ENCODE data around the gene ARPC1B. TPM values are rescaled to one million over a fixed set of nuclear protein-coding genes. Genes with fewer than 3 reads are reported as not detected.
A peak's percentile ranks its signal among the peaks of the same experiment; 100 is the strongest.

Gene ARPC1B
- total and polyA plus RNA-seq, 2 donors (not counting 1 experiment from before 2014, with no cell fraction given): 245 to 394 TPM

DNA sequence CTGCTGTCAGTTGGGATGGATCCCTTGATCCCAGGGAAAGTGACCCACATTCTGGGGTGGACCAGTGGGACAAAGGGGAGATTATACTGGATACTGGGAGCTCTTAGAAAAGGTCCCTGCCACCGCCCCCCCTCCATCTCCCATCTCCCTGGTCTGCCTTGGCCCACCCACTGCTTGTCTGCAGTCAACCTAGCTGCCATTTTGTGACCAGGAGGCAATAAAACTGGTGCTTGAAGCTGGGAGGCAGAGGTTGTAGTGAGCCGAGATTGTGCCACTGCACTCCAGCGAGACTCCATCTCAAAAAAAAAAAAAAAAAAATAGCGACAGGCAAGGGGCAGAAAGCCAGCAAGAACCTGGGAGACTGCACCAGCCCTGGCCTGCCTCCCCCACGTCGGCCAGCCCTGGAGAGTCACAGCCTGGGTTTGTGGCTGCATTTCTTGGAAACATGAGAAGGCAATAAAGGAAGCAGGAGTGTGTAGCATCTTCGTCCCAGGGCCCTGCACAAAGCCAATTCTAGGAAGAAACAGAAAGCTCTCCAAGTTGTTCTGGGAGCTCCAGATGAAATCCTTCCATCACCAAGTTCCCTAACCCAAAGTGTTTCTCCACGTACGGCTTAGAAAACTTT is 4.7 kb upstream of the ARPC1B start:
- Histone ChIP-seq H3K4me2 (ENCODE audit: extremely low read depth, insufficient read depth, low read length) (no peak overlapping the region), H3K9ac (ENCODE audit: insufficient read depth, low read length) (no peak overlapping the region), H2AFZ (ENCODE audit: low read length) (no peak overlapping the region), H3K9me3 (ENCODE audit: control insufficient read depth, insufficient read depth, low read depth, low read length) (no peaks in the 10 kb centered on the region), H3K4me1 (ENCODE audit: control insufficient read depth, extremely low read depth, insufficient read depth, low read length) (peaks cover 3% of the 10 kb centered on the region), H3K4me3 (replicated peaks in 1 of 4; ENCODE audit: control extremely low read depth in 1 of 4, insufficient read depth in 1 of 4, low read depth in 3 of 4, low read length in 4 of 4) (no peak overlapping the region), H3K79me2 (ENCODE audit: control insufficient read depth, insufficient read depth, low read length) (no peaks in the 10 kb centered on the region), H3K27me3 (ENCODE audit: control insufficient read depth, insufficient read depth, low read length) (no peaks in the 10 kb centered on the region), H3K36me3 (ENCODE audit: control insufficient read depth, insufficient read depth, low read length) (peaks cover 14% of the 10 kb centered on the region), H3K27ac (ENCODE audit: insufficient read depth, low read length) (no peak overlapping the region), H4K20me1 (ENCODE audit: control insufficient read depth, extremely low read depth, insufficient read depth, low read length) (no peaks in the 10 kb centered on the region)
- TF ChIP-seq, protein P1, sequence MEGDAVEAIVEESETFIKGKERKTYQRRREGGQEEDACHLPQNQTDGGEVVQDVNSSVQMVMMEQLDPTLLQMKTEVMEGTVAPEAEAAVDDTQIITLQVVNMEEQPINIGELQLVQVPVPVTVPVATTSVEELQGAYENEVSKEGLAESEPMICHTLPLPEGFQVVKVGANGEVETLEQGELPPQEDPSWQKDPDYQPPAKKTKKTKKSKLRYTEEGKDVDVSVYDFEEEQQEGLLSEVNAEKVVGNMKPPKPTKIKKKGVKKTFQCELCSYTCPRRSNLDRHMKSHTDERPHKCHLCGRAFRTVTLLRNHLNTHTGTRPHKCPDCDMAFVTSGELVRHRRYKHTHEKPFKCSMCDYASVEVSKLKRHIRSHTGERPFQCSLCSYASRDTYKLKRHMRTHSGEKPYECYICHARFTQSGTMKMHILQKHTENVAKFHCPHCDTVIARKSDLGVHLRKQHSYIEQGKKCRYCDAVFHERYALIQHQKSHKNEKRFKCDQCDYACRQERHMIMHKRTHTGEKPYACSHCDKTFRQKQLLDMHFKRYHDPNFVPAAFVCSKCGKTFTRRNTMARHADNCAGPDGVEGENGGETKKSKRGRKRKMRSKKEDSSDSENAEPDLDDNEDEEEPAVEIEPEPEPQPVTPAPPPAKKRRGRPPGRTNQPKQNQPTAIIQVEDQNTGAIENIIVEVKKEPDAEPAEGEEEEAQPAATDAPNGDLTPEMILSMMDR (conservative IDR thresholded peaks at IDR 0.05 in 1 of 2, IDR thresholded peaks at IDR 0.05 in 1 of 2; ENCODE audit: low read depth in 1 of 2, low read length in 2 of 2): no peak
- TF ChIP-seq EZH2 (IDR thresholded peaks at IDR 0.05; ENCODE audit: low read length, missing control alignments): no peak
- DNase-seq (ENCODE audit: low read depth in 2 of 2): peak; percentile 34 to 66

DNA sequence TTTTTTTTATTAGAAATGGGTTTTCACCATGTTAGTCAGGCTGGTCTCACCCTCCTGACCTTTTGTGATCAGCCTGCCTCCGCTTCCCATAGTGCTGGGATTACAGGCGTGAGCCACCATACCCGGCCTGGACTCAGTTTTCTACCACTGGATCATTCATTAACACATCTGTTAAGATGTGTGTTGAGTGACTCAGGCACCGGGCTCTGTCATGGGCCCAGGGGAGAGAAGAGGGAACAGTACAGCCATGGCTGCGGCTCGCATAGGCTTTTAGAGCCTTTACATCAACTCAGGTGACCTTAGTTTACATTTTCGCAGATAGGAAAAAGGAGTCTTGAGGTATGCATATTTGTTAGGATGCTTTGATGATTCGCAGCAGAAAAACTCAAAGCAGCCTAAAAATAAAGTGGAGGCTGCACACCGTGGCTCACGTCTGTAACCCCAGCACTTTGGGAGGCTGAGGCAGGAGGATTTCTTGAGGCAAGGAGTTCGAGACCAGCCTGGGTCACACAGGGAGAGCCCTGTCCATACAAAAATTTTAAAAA is 3.1 kb upstream of the ARPC1B start:
- DNase-seq (ENCODE audit: low read depth in 2 of 2): peak in 1 of 2 donors; percentile 23
- H2AFZ ChIP-seq (ENCODE audit: low read length): no peak overlapping the region

DNA sequence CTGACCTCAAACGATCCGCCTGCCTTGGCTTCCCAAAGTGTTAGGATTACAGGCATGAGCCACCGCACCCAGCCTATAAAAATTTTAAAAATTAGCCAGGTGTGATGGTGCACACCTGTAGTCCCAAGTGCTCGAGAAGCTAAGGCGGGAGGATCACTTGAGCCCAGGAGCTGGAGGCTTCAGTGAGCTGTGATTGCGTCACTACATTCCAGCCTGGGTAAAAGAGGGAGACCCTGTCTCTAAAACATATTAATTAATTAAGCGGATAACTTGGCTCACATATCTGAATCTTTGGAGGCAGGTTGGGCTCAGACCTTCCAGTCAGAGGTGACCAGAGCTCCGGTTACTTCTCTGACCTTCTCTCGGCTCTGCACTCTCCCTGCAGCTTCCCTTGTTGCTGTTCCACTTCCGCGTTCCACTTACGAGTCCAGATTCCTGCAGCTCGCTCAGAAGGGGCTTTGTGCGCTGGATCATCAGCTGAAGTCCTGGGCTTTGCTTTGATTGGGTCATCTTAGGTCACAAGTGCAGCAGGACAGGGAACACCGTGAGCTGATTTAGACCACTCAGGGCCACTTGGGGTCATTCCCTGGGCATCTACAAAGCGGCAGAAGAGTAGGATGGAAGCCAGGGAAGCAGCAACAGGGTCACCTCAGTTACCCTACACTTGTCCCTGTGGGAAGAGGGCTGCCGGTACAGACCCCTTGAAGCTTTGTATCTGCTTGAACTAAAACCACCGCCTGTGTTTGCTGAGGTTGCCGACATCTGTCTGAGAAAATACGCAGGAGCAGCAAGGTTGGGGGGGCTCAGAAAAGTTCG is 2.0 kb upstream of the ARPC1B start:
- Histone ChIP-seq H3K36me3 (ENCODE audit: control insufficient read depth, insufficient read depth, low read length) (peaks cover 7% of the 10 kb centered on the region), H3K4me1 (ENCODE audit: control insufficient read depth, extremely low read depth, insufficient read depth, low read length) (peaks cover 3% of the 10 kb centered on the region), H3K4me2 (ENCODE audit: extremely low read depth, insufficient read depth, low read length) (no peak overlapping the region), H3K79me2 (ENCODE audit: control insufficient read depth, insufficient read depth, low read length) (peaks cover 16% of the 10 kb centered on the region), H3K9ac (ENCODE audit: insufficient read depth, low read length) (no peak overlapping the region), H3K4me3 (replicated peaks in 1 of 4; ENCODE audit: control extremely low read depth in 1 of 4, insufficient read depth in 1 of 4, low read depth in 3 of 4, low read length in 4 of 4) (no peak overlapping the region), H3K27me3 (ENCODE audit: control insufficient read depth, insufficient read depth, low read length) (no peaks in the 10 kb centered on the region), H3K27ac (ENCODE audit: insufficient read depth, low read length) (no peak overlapping the region), H3K9me3 (ENCODE audit: control insufficient read depth, insufficient read depth, low read depth, low read length) (no peaks in the 10 kb centered on the region), H2AFZ (ENCODE audit: low read length) (peak overlapping the region; percentile 33), H4K20me1 (ENCODE audit: control insufficient read depth, extremely low read depth, insufficient read depth, low read length) (no peaks in the 10 kb centered on the region)
- DNase-seq (ENCODE audit: low read depth in 2 of 2): peak; percentile 29 to 45
- TF ChIP-seq, protein P1 (conservative IDR thresholded peaks at IDR 0.05 in 1 of 2, IDR thresholded peaks at IDR 0.05 in 1 of 2; ENCODE audit: low read depth in 1 of 2, low read length in 2 of 2): no peak
- no peak for TF ChIP-seq EZH2 (IDR thresholded peaks at IDR 0.05; ENCODE audit: low read length, missing control alignments)

More for the DNA sequence above, 3.1 kb upstream of the ARPC1B start:
- Histone ChIP-seq H3K4me1 (ENCODE audit: control insufficient read depth, extremely low read depth, insufficient read depth, low read length) (peaks cover 3% of the 10 kb centered on the region), H3K4me2 (ENCODE audit: extremely low read depth, insufficient read depth, low read length) (no peak overlapping the region), H3K27ac (ENCODE audit: insufficient read depth, low read length) (no peak overlapping the region), H3K79me2 (ENCODE audit: control insufficient read depth, insufficient read depth, low read length) (peaks cover 10% of the 10 kb centered on the region), H3K27me3 (ENCODE audit: control insufficient read depth, insufficient read depth, low read length) (no peaks in the 10 kb centered on the region), H3K36me3 (ENCODE audit: control insufficient read depth, insufficient read depth, low read length) (peaks cover 8% of the 10 kb centered on the region), H3K9ac (ENCODE audit: insufficient read depth, low read length) (no peak overlapping the region), H4K20me1 (ENCODE audit: control insufficient read depth, extremely low read depth, insufficient read depth, low read length) (no peaks in the 10 kb centered on the region), H3K9me3 (ENCODE audit: control insufficient read depth, insufficient read depth, low read depth, low read length) (no peaks in the 10 kb centered on the region), H3K4me3 (replicated peaks in 1 of 4; ENCODE audit: control extremely low read depth in 1 of 4, insufficient read depth in 1 of 4, low read depth in 3 of 4, low read length in 4 of 4) (no peak overlapping the region)
- no peak for TF ChIP-seq EZH2 (IDR thresholded peaks at IDR 0.05; ENCODE audit: low read length, missing control alignments)
- TF ChIP-seq, protein P1 (conservative IDR thresholded peaks at IDR 0.05 in 1 of 2, IDR thresholded peaks at IDR 0.05 in 1 of 2; ENCODE audit: low read depth in 1 of 2, low read length in 2 of 2): no peak

Measured in fibroblast of lung (primary cell).